ENCODE measurements around the gene RNF19B. TPM values are rescaled to one million over a fixed set of nuclear protein-coding genes. Genes with fewer than 3 reads are reported as not detected.

The RNF19B gene
- polyA plus RNA-seq, 2 of the 4 experiments (the other 2 are of a cell fraction): 9.9 to 22.6 TPM

DNA sequence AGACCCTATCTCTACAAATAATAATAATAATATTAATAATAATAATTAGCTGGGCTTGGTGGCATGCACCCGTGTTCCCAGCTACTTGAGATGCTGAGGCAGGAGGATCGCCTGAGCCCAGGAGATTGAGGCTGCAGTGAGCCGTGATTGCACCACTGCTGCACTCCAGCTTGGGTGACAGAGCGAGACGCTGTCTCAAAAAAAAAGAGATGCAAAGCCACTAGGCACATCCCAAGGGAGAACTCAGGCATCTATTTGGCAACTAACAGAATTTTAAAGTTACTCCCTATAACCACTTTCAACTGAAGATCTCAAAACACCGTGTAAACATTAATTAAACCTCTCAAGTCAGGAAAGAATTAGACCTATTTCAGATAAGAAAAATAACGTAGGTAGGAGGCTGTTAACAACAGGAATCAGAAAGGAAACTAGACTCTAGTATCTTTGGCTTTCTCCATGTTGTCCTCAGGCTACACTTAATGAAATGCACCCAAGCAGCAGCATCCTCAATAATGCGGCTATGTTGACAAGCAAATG lies 3.7 kb downstream of the RNF19B start:
- ChIA-PET CTCF (interaction anchor here (0.6 to 1.2 kb wide), 2 partner anchors 28 to 38 kb away, joined by 3 read pairs; no protein-coding TSS in a partner anchor), POLR2A (no interaction called here)
- Histone ChIP-seq H3K4me2 (0 out of 3 replicates have a peak overlapping the region, but pooled peaks have one; percentile 7), H3K4me1 (peaks cover 16% of the 10 kb centered on the region; the same call in 2 of the 3 replicates), H3K27ac (no peak overlapping the region), H3K9me3 (no peaks in the 10 kb centered on the region), H3K4me3 (no peak overlapping the region)
- DNase-seq (ENCODE audit: low read depth in 1 of 2, low spot score in 1 of 2): no peak
- FAIRE-seq: no peak
- TF ChIP-seq HOXB5 (CRISPR knock-in tag; IDR thresholded peaks at IDR 0.05) (no peak), FOSB (CRISPR knock-in tag; IDR thresholded peaks at IDR 0.05) (no peak), ESRRA (IDR thresholded peaks at IDR 0.05; ENCODE audit: borderline replicate concordance, low read length) (no peak), NFE2L2 (conservative IDR thresholded peaks at IDR 0.05; ENCODE audit: low read length) (no peak), POLR2AphosphoS2 (conservative IDR thresholded peaks at IDR 0.05; ENCODE audit: low read length) (no peak), ZNF302 (CRISPR knock-in tag; IDR thresholded peaks at IDR 0.05) (no peak), RCOR1 (IDR thresholded peaks at IDR 0.05; ENCODE audit: low read depth, low read length) (no peak), BHLHE40 (IDR thresholded peaks at IDR 0.05; ENCODE audit: low read depth, low read length) (no peak), CHD2 (IDR thresholded peaks at IDR 0.05; ENCODE audit: low read length, partially characterized antibody) (no peak), HDAC2 (IDR thresholded peaks at IDR 0.05) (no peak), ZFP36 (IDR thresholded peaks at IDR 0.05; ENCODE audit: borderline replicate concordance, partially characterized antibody) (no peak), NPAS2 (CRISPR knock-in tag; IDR thresholded peaks at IDR 0.05; ENCODE audit: borderline replicate concordance) (no peak), RFX5 (IDR thresholded peaks at IDR 0.05) (no peak), RNF2 (IDR thresholded peaks at IDR 0.05; ENCODE audit: borderline replicate concordance, low read depth) (no peak), KDM5A (IDR thresholded peaks at IDR 0.05) (no peak), CHD4 (IDR thresholded peaks at IDR 0.05; ENCODE audit: borderline replicate concordance) (no peak), JUN (IDR thresholded peaks at IDR 0.05) (no peak)
- TF ChIP-seq, protein P1, sequence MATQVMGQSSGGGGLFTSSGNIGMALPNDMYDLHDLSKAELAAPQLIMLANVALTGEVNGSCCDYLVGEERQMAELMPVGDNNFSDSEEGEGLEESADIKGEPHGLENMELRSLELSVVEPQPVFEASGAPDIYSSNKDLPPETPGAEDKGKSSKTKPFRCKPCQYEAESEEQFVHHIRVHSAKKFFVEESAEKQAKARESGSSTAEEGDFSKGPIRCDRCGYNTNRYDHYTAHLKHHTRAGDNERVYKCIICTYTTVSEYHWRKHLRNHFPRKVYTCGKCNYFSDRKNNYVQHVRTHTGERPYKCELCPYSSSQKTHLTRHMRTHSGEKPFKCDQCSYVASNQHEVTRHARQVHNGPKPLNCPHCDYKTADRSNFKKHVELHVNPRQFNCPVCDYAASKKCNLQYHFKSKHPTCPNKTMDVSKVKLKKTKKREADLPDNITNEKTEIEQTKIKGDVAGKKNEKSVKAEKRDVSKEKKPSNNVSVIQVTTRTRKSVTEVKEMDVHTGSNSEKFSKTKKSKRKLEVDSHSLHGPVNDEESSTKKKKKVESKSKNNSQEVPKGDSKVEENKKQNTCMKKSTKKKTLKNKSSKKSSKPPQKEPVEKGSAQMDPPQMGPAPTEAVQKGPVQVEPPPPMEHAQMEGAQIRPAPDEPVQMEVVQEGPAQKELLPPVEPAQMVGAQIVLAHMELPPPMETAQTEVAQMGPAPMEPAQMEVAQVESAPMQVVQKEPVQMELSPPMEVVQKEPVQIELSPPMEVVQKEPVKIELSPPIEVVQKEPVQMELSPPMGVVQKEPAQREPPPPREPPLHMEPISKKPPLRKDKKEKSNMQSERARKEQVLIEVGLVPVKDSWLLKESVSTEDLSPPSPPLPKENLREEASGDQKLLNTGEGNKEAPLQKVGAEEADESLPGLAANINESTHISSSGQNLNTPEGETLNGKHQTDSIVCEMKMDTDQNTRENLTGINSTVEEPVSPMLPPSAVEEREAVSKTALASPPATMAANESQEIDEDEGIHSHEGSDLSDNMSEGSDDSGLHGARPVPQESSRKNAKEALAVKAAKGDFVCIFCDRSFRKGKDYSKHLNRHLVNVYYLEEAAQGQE (IDR thresholded peaks at IDR 0.05): no peak
- TF ChIP-seq, protein P2, sequence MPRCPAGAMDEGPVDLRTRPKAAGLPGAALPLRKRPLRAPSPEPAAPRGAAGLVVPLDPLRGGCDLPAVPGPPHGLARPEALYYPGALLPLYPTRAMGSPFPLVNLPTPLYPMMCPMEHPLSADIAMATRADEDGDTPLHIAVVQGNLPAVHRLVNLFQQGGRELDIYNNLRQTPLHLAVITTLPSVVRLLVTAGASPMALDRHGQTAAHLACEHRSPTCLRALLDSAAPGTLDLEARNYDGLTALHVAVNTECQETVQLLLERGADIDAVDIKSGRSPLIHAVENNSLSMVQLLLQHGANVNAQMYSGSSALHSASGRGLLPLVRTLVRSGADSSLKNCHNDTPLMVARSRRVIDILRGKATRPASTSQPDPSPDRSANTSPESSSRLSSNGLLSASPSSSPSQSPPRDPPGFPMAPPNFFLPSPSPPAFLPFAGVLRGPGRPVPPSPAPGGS (IDR thresholded peaks at IDR 0.05): no peak
- TF ChIP-seq, protein P3, sequence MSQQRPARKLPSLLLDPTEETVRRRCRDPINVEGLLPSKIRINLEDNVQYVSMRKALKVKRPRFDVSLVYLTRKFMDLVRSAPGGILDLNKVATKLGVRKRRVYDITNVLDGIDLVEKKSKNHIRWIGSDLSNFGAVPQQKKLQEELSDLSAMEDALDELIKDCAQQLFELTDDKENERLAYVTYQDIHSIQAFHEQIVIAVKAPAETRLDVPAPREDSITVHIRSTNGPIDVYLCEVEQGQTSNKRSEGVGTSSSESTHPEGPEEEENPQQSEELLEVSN (IDR thresholded peaks at IDR 0.05; ENCODE audit: borderline replicate concordance, low read depth): no peak
- no peak for ATAC-seq
- WGBS (ENCODE audit: missing lambda C conversion rate): 77% methylated on average over 8 of the region's 8 CpGs

DNA sequence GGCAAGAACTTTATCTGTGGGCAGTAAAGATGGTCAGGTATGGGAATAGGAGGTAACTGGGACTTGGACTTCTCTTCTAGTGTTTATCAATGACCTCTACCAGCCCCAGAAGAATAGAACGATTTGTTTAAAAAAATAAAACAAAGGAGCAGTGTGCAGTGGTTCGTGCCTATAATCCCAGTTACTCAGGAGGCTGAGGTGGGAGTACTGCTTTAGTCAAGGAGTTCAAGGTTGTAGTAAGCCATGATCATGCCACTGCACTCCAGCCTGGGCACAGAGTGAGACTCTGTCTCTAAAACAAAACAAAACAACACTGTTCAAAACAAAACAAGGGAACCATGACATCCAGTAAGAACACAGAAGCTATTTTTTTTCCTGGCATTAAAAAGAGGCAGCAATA lies 4.3 kb downstream of the RNF19B start:
- 56% methylated on average over 2 of the region's 2 CpGs for WGBS (ENCODE audit: missing lambda C conversion rate)
- TF ChIP-seq, protein P4, sequence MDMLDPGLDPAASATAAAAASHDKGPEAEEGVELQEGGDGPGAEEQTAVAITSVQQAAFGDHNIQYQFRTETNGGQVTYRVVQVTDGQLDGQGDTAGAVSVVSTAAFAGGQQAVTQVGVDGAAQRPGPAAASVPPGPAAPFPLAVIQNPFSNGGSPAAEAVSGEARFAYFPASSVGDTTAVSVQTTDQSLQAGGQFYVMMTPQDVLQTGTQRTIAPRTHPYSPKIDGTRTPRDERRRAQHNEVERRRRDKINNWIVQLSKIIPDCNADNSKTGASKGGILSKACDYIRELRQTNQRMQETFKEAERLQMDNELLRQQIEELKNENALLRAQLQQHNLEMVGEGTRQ (IDR thresholded peaks at IDR 0.05): no peak
- TF ChIP-seq, protein P1 (IDR thresholded peaks at IDR 0.05): no peak
- TF ChIP-seq, protein P5, sequence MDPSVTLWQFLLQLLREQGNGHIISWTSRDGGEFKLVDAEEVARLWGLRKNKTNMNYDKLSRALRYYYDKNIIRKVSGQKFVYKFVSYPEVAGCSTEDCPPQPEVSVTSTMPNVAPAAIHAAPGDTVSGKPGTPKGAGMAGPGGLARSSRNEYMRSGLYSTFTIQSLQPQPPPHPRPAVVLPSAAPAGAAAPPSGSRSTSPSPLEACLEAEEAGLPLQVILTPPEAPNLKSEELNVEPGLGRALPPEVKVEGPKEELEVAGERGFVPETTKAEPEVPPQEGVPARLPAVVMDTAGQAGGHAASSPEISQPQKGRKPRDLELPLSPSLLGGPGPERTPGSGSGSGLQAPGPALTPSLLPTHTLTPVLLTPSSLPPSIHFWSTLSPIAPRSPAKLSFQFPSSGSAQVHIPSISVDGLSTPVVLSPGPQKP (IDR thresholded peaks at IDR 0.05; ENCODE audit: low read depth, low read length): no peak
- TF ChIP-seq FOSB (CRISPR knock-in tag; IDR thresholded peaks at IDR 0.05) (no peak), HEYL (CRISPR knock-in tag; IDR thresholded peaks at IDR 0.05) (no peak), EHMT2 (IDR thresholded peaks at IDR 0.05; ENCODE audit: low read depth) (no peak), NR3C1 (IDR thresholded peaks at IDR 0.05) (no peak), GATA3 (IDR thresholded peaks at IDR 0.05; ENCODE audit: borderline replicate concordance) (no peak), PHF8 (IDR thresholded peaks at IDR 0.05; ENCODE audit: borderline replicate concordance, low read depth) (no peak)

More for the DNA sequence above, 4.3 kb downstream of the RNF19B start:
- Histone ChIP-seq H3K4me2 (no peak overlapping the region), H3K4me1 (peaks cover 16% of the 10 kb centered on the region; the same call in 2 of the 3 replicates), H3K27ac (no peak overlapping the region), H3K4me3 (no peak overlapping the region), H3K9me3 (no peaks in the 10 kb centered on the region)
- DNase-seq (ENCODE audit: low read depth in 1 of 2, low spot score in 1 of 2) (no peak), ATAC-seq (no peak), FAIRE-seq (no peak)
- CTCF ChIA-PET: interaction anchor here (0.6 to 1.2 kb wide), 2 partner anchors 27 to 38 kb away, joined by 3 read pairs; no protein-coding TSS in a partner anchor
- POLR2A ChIA-PET: no interaction called here
